WTC11 (cell line): ENCODE data around the gene QSOX2. TPM values are rescaled to one million over a fixed set of nuclear protein-coding genes. Genes with fewer than 3 reads are reported as not detected.

Experiments used
- ATAC-seq: fragments of 200-7000 bp; cut with Tn5 transposase; 2 replicates; pipeline ENCODE4 v1.10.0; 2021; ENCODE audit warnings: mild to moderate bottlenecking, moderate library complexity
- CTCF ChIA-PET: fragments of 300-600 bp; sonication (Branson Sonifier 250); formaldehyde crosslinking; loops from one replicate; lab custom pipeline; 2021; ENCODE audit warnings: antibody characterized with exemption; lab: Charles Lee
- POLR2A ChIA-PET: fragments of 350-600 bp; sonication (Branson Sonifier 250); formaldehyde crosslinking; loops from one replicate; lab custom pipeline; 2021; ENCODE audit warnings: antibody characterized with exemption; lab: Charles Lee
- DNase-seq: peaks from one replicate; pipeline ENCODE4 v3.0.0; 2021; ENCODE audit warnings: low spot score
- H3K27ac Mint-ChIP-seq: 2 replicates; pipeline ENCODE4 v1.8.0; 2021; ENCODE audit warnings: mixed read lengths
- H3K27me3 Mint-ChIP-seq: 2 replicates; pipeline ENCODE4 v1.8.0; 2021; ENCODE audit warnings: low read depth, mild to moderate bottlenecking, moderate library complexity, mixed read lengths
- H3K36me3 Mint-ChIP-seq: 2 replicates; pipeline ENCODE4 v1.8.0; 2021; ENCODE audit warnings: mixed read lengths
- H3K4me1 Mint-ChIP-seq: 2 replicates; pipeline ENCODE4 v1.8.0; 2022; ENCODE audit warnings: mixed read lengths
- H3K4me3 Mint-ChIP-seq: 2 replicates; pipeline ENCODE4 v1.8.0; 2021; ENCODE audit warnings: mild to moderate bottlenecking, moderate library complexity, mixed read lengths
- H3K9me3 Mint-ChIP-seq: 2 replicates; pipeline ENCODE4 v1.8.0; 2021; ENCODE audit warnings: mixed read lengths
- AR ChIP-seq: fragments of 250-450 bp; sonication (Bioruptor Pico); IDR thresholded peaks from 2 replicates; pipeline ENCODE4 v1.9.0; 2021; ENCODE audit warnings: mild to moderate bottlenecking
- CBFB ChIP-seq: sonication (generic); formaldehyde crosslinking; IDR thresholded peaks from 2 replicates; pipeline ENCODE4 v1.8.1; 2022; ENCODE audit warnings: mild to moderate bottlenecking, low read depth, missing genetic modification reagents
- CREM ChIP-seq: sonication (generic); formaldehyde crosslinking; IDR thresholded peaks from 2 replicates; pipeline ENCODE4 v1.8.1; 2022; ENCODE audit warnings: mild to moderate bottlenecking, missing genetic modification reagents, moderate library complexity
- E2F1 ChIP-seq: sonication (generic); formaldehyde crosslinking; IDR thresholded peaks from 2 replicates; pipeline ENCODE4 v1.8.0; 2022; ENCODE audit warnings: mild to moderate bottlenecking, missing genetic modification reagents
- FOXK1 ChIP-seq: sonication (generic); formaldehyde crosslinking; IDR thresholded peaks from 2 replicates; pipeline ENCODE4 v1.8.0; 2022; ENCODE audit warnings: mild to moderate bottlenecking, moderate library complexity, missing genetic modification reagents
- HMGXB4 ChIP-seq: sonication (generic); formaldehyde crosslinking; IDR thresholded peaks from 2 replicates; pipeline ENCODE4 v1.8.1; 2023; ENCODE audit warnings: mild to moderate bottlenecking, moderate library complexity, missing genetic modification reagents
- JAZF1 ChIP-seq: fragments of 250-450 bp; sonication (Bioruptor Pico); IDR thresholded peaks from 2 replicates; pipeline ENCODE4 v1.9.0; 2021; ENCODE audit warnings: moderate library complexity, mild to moderate bottlenecking, inconsistent platforms
- JUN ChIP-seq: sonication (generic); formaldehyde crosslinking; IDR thresholded peaks from 2 replicates; pipeline ENCODE4 v1.8.0; 2023; ENCODE audit warnings: mild to moderate bottlenecking, missing genetic modification reagents
- NR1H2 ChIP-seq: sonication (generic); formaldehyde crosslinking; IDR thresholded peaks from 2 replicates; pipeline ENCODE4 v1.9.0; 2021; ENCODE audit warnings: mild to moderate bottlenecking, moderate library complexity, missing genetic modification reagents
- PRRX2 ChIP-seq: fragments of 250-450 bp; sonication (Bioruptor Pico); IDR thresholded peaks from 2 replicates; pipeline ENCODE4 v1.8.0; 2021; ENCODE audit warnings: mild to moderate bottlenecking
- SMAD3 ChIP-seq: sonication (generic); formaldehyde crosslinking; IDR thresholded peaks from 2 replicates; pipeline ENCODE4 v1.8.0; 2022; ENCODE audit warnings: missing genetic modification reagents, mild to moderate bottlenecking, borderline replicate concordance
- SOX15 ChIP-seq: fragments of 250-450 bp; sonication (Bioruptor Pico); IDR thresholded peaks from 2 replicates; pipeline ENCODE4 v1.9.0; 2021; ENCODE audit warnings: mild to moderate bottlenecking
- ZMAT4 ChIP-seq: fragments of 250-450 bp; sonication (Bioruptor Pico); IDR thresholded peaks from 2 replicates; pipeline ENCODE4 v1.9.0; 2021; ENCODE audit warnings: mild to moderate bottlenecking
- ZNF232 ChIP-seq: sonication (generic); formaldehyde crosslinking; IDR thresholded peaks from 2 replicates; pipeline ENCODE4 v1.8.0; 2022; ENCODE audit warnings: mild to moderate bottlenecking, missing genetic modification reagents
- ZNF263 ChIP-seq: sonication (generic); formaldehyde crosslinking; IDR thresholded peaks from 2 replicates; pipeline ENCODE4 v1.8.1; 2022; ENCODE audit warnings: low read depth, mild to moderate bottlenecking, moderate library complexity, missing genetic modification reagents
- ZNF396 ChIP-seq: fragments of 250-450 bp; sonication (Bioruptor Pico); IDR thresholded peaks from 2 replicates; pipeline ENCODE4 v1.8.0; 2021; ENCODE audit warnings: mild to moderate bottlenecking, moderate library complexity, borderline replicate concordance
- ZNF416 ChIP-seq: fragments of 250-450 bp; sonication (Bioruptor Pico); IDR thresholded peaks from 2 replicates; pipeline ENCODE4 v1.9.0; 2021; ENCODE audit warnings: mild to moderate bottlenecking, inconsistent platforms
- ZNF423 ChIP-seq: fragments of 250-450 bp; sonication (Bioruptor Pico); IDR thresholded peaks from 2 replicates; pipeline ENCODE4 v2.1.2; 2022; ENCODE audit warnings: mild to moderate bottlenecking, moderate library complexity
- ZNF425 ChIP-seq: fragments of 250-450 bp; sonication (Bioruptor Pico); conservative IDR thresholded peaks from 2 replicates; pipeline ENCODE4 v1.9.0; 2021; ENCODE audit warnings: mild to moderate bottlenecking
- total RNA-seq: library from RNA; stranded (reverse); gene quantifications from 3 replicates; pipeline ENCODE4 v1.2.3, GENCODE V29; 2021

QSOX2 gene
- total RNA-seq, 1 experiment from 2014 or later, result 33.2 TPM

- TF ChIP-seq JUN (CRISPR knock-in tag) (no peak), FOXK1 (no peak), ZNF396 (CRISPR knock-in tag) (no peak), SOX15 (no peak), PRRX2 (CRISPR knock-in tag) (no peak), ZNF263 (CRISPR knock-in tag) (no peak), ZNF425 (CRISPR knock-in tag) (no peak)
Observed at GRCh38 chr9:136260521-136260920, 14.9 kb upstream of the QSOX2 start (continued).

- H3K4me1 Mint-ChIP-seq, result no peaks in the 10 kb centered on the region
- DNase-seq, result no peak
- H3K27me3 Mint-ChIP-seq, result no peaks in the 10 kb centered on the region
- TF ChIP-seq SMAD3 (CRISPR knock-in tag), result no peak
- TF ChIP-seq ZNF423, result no peak
- TF ChIP-seq JAZF1 (CRISPR knock-in tag), result no peak
- no peak for TF ChIP-seq HMGXB4 (CRISPR knock-in tag)
- no peak for TF ChIP-seq ZNF232 (CRISPR knock-in tag)
- no peak for TF ChIP-seq AR (CRISPR knock-in tag)
- TF ChIP-seq CREM, result no peak
- no peak for TF ChIP-seq ZNF416
- TF ChIP-seq NR1H2 (CRISPR knock-in tag), result no peak
- no peak for TF ChIP-seq ZMAT4 (CRISPR knock-in tag)
- TF ChIP-seq CBFB (CRISPR knock-in tag), result no peak
- no peak for TF ChIP-seq E2F1 (CRISPR knock-in tag)
- no peaks in the 10 kb centered on the region for H3K9me3 Mint-ChIP-seq
- no peak overlapping the region for H3K4me3 Mint-ChIP-seq
- H3K27ac Mint-ChIP-seq, result no peak overlapping the region
- ChIA-PET POLR2A (no interaction called here), CTCF (interaction anchor here (1.0 to 1.1 kb wide), 2 partner anchors 8 to 127 kb away, joined by 3 read pairs; no protein-coding TSS in a partner anchor)
- no peak for ATAC-seq
- no peaks in the 10 kb centered on the region for H3K36me3 Mint-ChIP-seq
Observed at GRCh38 chr9:136259836-136260235, 14.2 kb upstream of the QSOX2 start.
